Lung (tissue), 12 donors: Measurements from ENCODE around the gene PLPPR3. TPM values are rescaled to one million over a fixed set of nuclear protein-coding genes. Genes with fewer than 3 reads are reported as not detected.

Experiments used
- ATAC-seq: fragments of 200-7000 bp; cut with Tn5 transposase; one replicate; pipeline ENCODE4 v1.9.1; 2020; ENCODE audit warnings: moderate number of reproducible peaks; ENCODE audit not compliant: insufficient read depth, low FRiP score
- DNase-seq, 3 donors: peaks; one replicate each; pipeline ENCODE4 v3.0.0-alpha.2; 2013 to 2017
- H3K27ac ChIP-seq, 2 donors: one replicate each; pipeline ENCODE4 v1.5.1; 2013; ENCODE audit warnings: mild to moderate bottlenecking in 2 of 2, moderate library complexity in 2 of 2, control low read depth in 1 of 2, inconsistent platforms in 1 of 2, low read depth in 1 of 2, low read length in 1 of 2
- H3K27me3 ChIP-seq, 3 donors: one replicate each; pipeline ENCODE4 v1.5.1; 2013; ENCODE audit warnings: low read length in 2 of 3; ENCODE audit not compliant: control insufficient read depth in 3 of 3, insufficient read depth in 3 of 3
- H3K36me3 ChIP-seq, 4 donors: one replicate each; pipeline ENCODE4 v1.5.1; 2013; ENCODE audit warnings: low read length in 4 of 4, mild to moderate bottlenecking in 1 of 4, moderate library complexity in 1 of 4; ENCODE audit not compliant: control insufficient read depth in 4 of 4, insufficient read depth in 4 of 4
- H3K4me1 ChIP-seq, 5 donors: one replicate each; pipeline ENCODE4 v1.5.1; 2013; ENCODE audit warnings: low read length in 5 of 5, mild to moderate bottlenecking in 2 of 5, moderate library complexity in 1 of 5; ENCODE audit not compliant: control insufficient read depth in 5 of 5, insufficient read depth in 5 of 5
- H3K4me3 ChIP-seq: one replicate; pipeline ENCODE4 v1.5.1; 2013; ENCODE audit warnings: mild to moderate bottlenecking, control low read depth, moderate library complexity
- H3K9ac ChIP-seq, 2 donors: one replicate each; pipeline ENCODE4 v1.5.1; 2013; ENCODE audit warnings: low read length in 2 of 2, control low read depth in 1 of 2; ENCODE audit not compliant: insufficient read depth in 1 of 2
- H3K9me3 ChIP-seq, 4 donors: one replicate each; pipeline ENCODE4 v1.5.1; 2013; ENCODE audit warnings: low read length in 3 of 4, mild to moderate bottlenecking in 1 of 4, moderate library complexity in 1 of 4; ENCODE audit not compliant: control insufficient read depth in 4 of 4, insufficient read depth in 3 of 4
- WGBS, 2 donors: extraction: QIAGEN DNeasy Blood & Tissue Kit; methylation state at CpG; one replicate each; pipeline ENCODE4 v1.1.7; 2013; 5-methylcytosine and 5-hydroxymethylcytosine counted together
- polyA plus RNA-seq, 2 donors: library from polyadenylated mRNA; stranded (reverse); fragments of 200-250 nt; gene quantifications; one replicate each; pipeline ENCODE4 v1.2.1, GENCODE V29; 2013
- total RNA-seq, 2 donors: library from RNA; depleted of rRNA in 1 of 2; stranded (reverse); fragments of >200 nt in 1 of 2; gene quantifications; one replicate each; pipeline ENCODE4 v1.2.1, GENCODE V29; 2014 to 2021
- TF ChIP-seq, protein P1 (sequence below): IDR thresholded peaks from 2 replicates; pipeline ENCODE4 v1.5.1; 2012; ENCODE audit warnings: mild to moderate bottlenecking; ENCODE audit errors: control extremely low read depth, extremely low read depth
- donor health status: control.
- donor health status: control.
- donor health status: Bipolar disorder and iron deficiency.
- donor health status: healthy.
- donor health status: DM: yes; HTN: yes; CAD: no.

PLPPR3 gene
- total and polyA plus RNA-seq, 4 donors: 0.91 to 14.1 (median 6.1) TPM

- Histone ChIP-seq H3K9me3 (no peaks in the 10 kb centered on the region), H3K4me1 (peaks cover 0 to 7% (median 1%) of the 10 kb centered on the region in 5 donors), H3K36me3 (peaks cover 35 to 85% (median 61%) of the 10 kb centered on the region in 4 donors), H3K27me3 (no peaks in the 10 kb centered on the region), H3K4me3 (no peak overlapping the region), H3K27ac (no peak overlapping the region), H3K9ac (no peak overlapping the region)
- DNase-seq: no peak
- TF ChIP-seq, protein P1, sequence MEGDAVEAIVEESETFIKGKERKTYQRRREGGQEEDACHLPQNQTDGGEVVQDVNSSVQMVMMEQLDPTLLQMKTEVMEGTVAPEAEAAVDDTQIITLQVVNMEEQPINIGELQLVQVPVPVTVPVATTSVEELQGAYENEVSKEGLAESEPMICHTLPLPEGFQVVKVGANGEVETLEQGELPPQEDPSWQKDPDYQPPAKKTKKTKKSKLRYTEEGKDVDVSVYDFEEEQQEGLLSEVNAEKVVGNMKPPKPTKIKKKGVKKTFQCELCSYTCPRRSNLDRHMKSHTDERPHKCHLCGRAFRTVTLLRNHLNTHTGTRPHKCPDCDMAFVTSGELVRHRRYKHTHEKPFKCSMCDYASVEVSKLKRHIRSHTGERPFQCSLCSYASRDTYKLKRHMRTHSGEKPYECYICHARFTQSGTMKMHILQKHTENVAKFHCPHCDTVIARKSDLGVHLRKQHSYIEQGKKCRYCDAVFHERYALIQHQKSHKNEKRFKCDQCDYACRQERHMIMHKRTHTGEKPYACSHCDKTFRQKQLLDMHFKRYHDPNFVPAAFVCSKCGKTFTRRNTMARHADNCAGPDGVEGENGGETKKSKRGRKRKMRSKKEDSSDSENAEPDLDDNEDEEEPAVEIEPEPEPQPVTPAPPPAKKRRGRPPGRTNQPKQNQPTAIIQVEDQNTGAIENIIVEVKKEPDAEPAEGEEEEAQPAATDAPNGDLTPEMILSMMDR: no peak
- ATAC-seq: no peak
- 91 to 94% methylated on average over 44 of the region's 44 CpGs for WGBS, 2 donors
These were observed 13.9 kb downstream of the PLPPR3 start for GRCh38 chr19:807627-808422.

GRCh38 chr19:806815-807421 lies 14.8 kb downstream of the PLPPR3 start:
- Histone ChIP-seq H3K27me3 (no peaks in the 10 kb centered on the region), H3K4me1 (peaks cover under 1 to 14% (median 10%) of the 10 kb centered on the region in 5 donors), H3K9ac (no peak overlapping the region), H3K27ac (no peak overlapping the region), H3K9me3 (no peaks in the 10 kb centered on the region), H3K36me3 (peaks cover 36 to 76% (median 57%) of the 10 kb centered on the region in 4 donors), H3K4me3 (no peak overlapping the region)
- TF ChIP-seq, protein P1: no peak
- WGBS, 2 donors: 84 to 88% methylated on average over 34 of the region's 34 CpGs
- ATAC-seq (no peak), DNase-seq (no peak)

- Histone ChIP-seq H3K27ac (no peak overlapping the region), H3K9me3 (no peaks in the 10 kb centered on the region), H3K4me1 (peaks cover 6 to 24% (median 19%) of the 10 kb centered on the region in 5 donors), H3K9ac (no peak overlapping the region), H3K36me3 (peaks cover 38 to 75% (median 54%) of the 10 kb centered on the region in 4 donors), H3K4me3 (no peak overlapping the region), H3K27me3 (no peaks in the 10 kb centered on the region)
- ATAC-seq (no peak), DNase-seq (no peak)
- WGBS, 2 donors: 93 to 94% methylated on average over 82 to 93 of the region's 93 CpGs
- TF ChIP-seq, protein P1: no peak
These were observed 15.9 kb downstream of the PLPPR3 start for GRCh38 chr19:805600-806550.
